D721Med (cell line): ENCODE data around the gene GABRB3.

ENCODE experiments used
- DNase-seq: peaks from one replicate; pipeline ENCODE4 v3.0.0; 2011; ENCODE audit warnings: low spot score; ENCODE audit not compliant: insufficient read length
- FAIRE-seq: peaks from 2 replicates; lab custom pipeline; 2011; peaks lifted over from hg19 to GRCh38; lab: Jason Lieb, UNC
- CTCF ChIP-seq: IDR thresholded peaks from 2 replicates; pipeline ENCODE4 v1.5.1; 2012; ENCODE audit warnings: mild to moderate bottlenecking, control low read depth; ENCODE audit not compliant: insufficient read depth; ENCODE audit errors: missing control alignments

The GABRB3 gene

GRCh38 chr15:26565542-26565941, 207.3 kb downstream of the GABRB3 start:
- no peak for TF ChIP-seq CTCF
- DNase-seq: no peak
- FAIRE-seq: no peak

- no peak for TF ChIP-seq CTCF
- DNase-seq (no peak), FAIRE-seq (no peak)
These were observed 208.5 kb downstream of the GABRB3 start for GRCh38 chr15:26564361-26564760.

GRCh38 chr15:26562336-26562735, 210.5 kb downstream of the GABRB3 start:
- no peak for TF ChIP-seq CTCF
- DNase-seq: no peak
- no peak for FAIRE-seq

- DNase-seq: no peak
- FAIRE-seq: no peak
- TF ChIP-seq CTCF: no peak
These were observed 211.0 kb downstream of the GABRB3 start for GRCh38 chr15:26561896-26562295.

- FAIRE-seq (no peak), DNase-seq (no peak)
- TF ChIP-seq CTCF: no peak
These were observed 211.7 kb downstream of the GABRB3 start for GRCh38 chr15:26561130-26561529.

GRCh38 chr15:26555898-26556297, 217.0 kb downstream of the GABRB3 start:
- TF ChIP-seq CTCF: no peak
- DNase-seq (no peak), FAIRE-seq (no peak)

- no peak for TF ChIP-seq CTCF
- FAIRE-seq: no peak
- no peak for DNase-seq
These were observed 221.4 kb downstream of the GABRB3 start for GRCh38 chr15:26551473-26551872.
